Neuronal stem cell (in vitro differentiated cells): ENCODE results near the gene OMD.
A peak's percentile ranks its signal among the peaks of the same experiment; 100 is the strongest.

Experiments used
- DNase-seq: peaks from one replicate; pipeline ENCODE4 v3.0.0-alpha.2; 2013; ENCODE audit warnings: low spot score
- H2AFZ ChIP-seq: one replicate; pipeline ENCODE4 v1.6.1; 2013; ENCODE audit warnings: mild to moderate bottlenecking, low read length, inconsistent platforms
- H2AK5ac ChIP-seq: 2 replicates; pipeline ENCODE4 v1.6.1; 2013; ENCODE audit warnings: low read depth, mild to moderate bottlenecking, inconsistent platforms, low read length, moderate library complexity, mixed read lengths
- H2BK120ac ChIP-seq: 2 replicates; pipeline ENCODE4 v1.6.1; 2013; ENCODE audit warnings: low read depth, mild to moderate bottlenecking, inconsistent platforms, low read length, moderate library complexity, mixed read lengths
- H2BK12ac ChIP-seq: one replicate; pipeline ENCODE4 v1.6.1; 2013; ENCODE audit warnings: low read length, inconsistent platforms
- H2BK15ac ChIP-seq: 2 replicates; pipeline ENCODE4 v1.6.1; 2013; ENCODE audit warnings: mild to moderate bottlenecking, low read length, inconsistent platforms, mixed read lengths
- H2BK5ac ChIP-seq: one replicate; pipeline ENCODE4 v1.6.1; 2013; ENCODE audit warnings: inconsistent platforms, mild to moderate bottlenecking, low read length, moderate library complexity
- H3K14ac ChIP-seq: one replicate; pipeline ENCODE4 v1.6.1; 2013; ENCODE audit warnings: low read length, inconsistent platforms
- H3K18ac ChIP-seq: 2 replicates; pipeline ENCODE4 v1.6.1; 2013; ENCODE audit warnings: low read length, inconsistent platforms
- H3K23ac ChIP-seq: 2 replicates; pipeline ENCODE4 v1.6.1; 2013; ENCODE audit warnings: low read depth, mild to moderate bottlenecking, mixed read lengths, low read length, inconsistent platforms; ENCODE audit not compliant: poor library complexity
- H3K27ac ChIP-seq: replicated peaks from 3 replicates; pipeline ENCODE4 v1.5.1; 2013; ENCODE audit warnings: low read length, inconsistent platforms
- H3K27me3 ChIP-seq, 3 experiments: 2 replicates each; pipeline ENCODE4 v1.6.1; 2013; ENCODE audit warnings: low read length in 3 of 3, mild to moderate bottlenecking in 2 of 3, inconsistent platforms in 1 of 3, low read depth in 1 of 3, mixed read lengths in 1 of 3, moderate library complexity in 1 of 3; ENCODE audit not compliant: control insufficient read depth in 3 of 3, insufficient read depth in 3 of 3
- H3K36me3 ChIP-seq, 2 donors: replicated peaks in 1 of 2; 2 replicates each; pipeline ENCODE4 v1.6.1; 2013; ENCODE audit warnings: low read length in 2 of 2; ENCODE audit not compliant: control insufficient read depth in 2 of 2, insufficient read depth in 2 of 2
- H3K4ac ChIP-seq: 2 replicates; pipeline ENCODE4 v1.6.1; 2013; ENCODE audit warnings: inconsistent platforms, mild to moderate bottlenecking, low read length, moderate library complexity
- H3K4me1 ChIP-seq, 2 donors: 1 replicate in 1 of 2; 2 replicates in 1 of 2; pipeline ENCODE4 v1.6.1; 2013; ENCODE audit warnings: low read length in 2 of 2, low read depth in 1 of 2; ENCODE audit not compliant: control insufficient read depth in 2 of 2, insufficient read depth in 1 of 2
- H3K4me2 ChIP-seq: one replicate; pipeline ENCODE4 v1.6.1; 2013; ENCODE audit warnings: mild to moderate bottlenecking, low read length, inconsistent platforms; ENCODE audit not compliant: insufficient read depth, poor library complexity, severe bottlenecking
- H3K4me3 ChIP-seq, 2 donors: 2 replicates each; pipeline ENCODE4 v1.5.1; 2013; ENCODE audit warnings: low read length in 2 of 2, mild to moderate bottlenecking in 2 of 2, inconsistent platforms in 1 of 2, moderate library complexity in 1 of 2
- H3K79me1 ChIP-seq: one replicate; pipeline ENCODE4 v1.6.1; 2013; ENCODE audit warnings: low read depth, mild to moderate bottlenecking, inconsistent platforms, low read length, moderate library complexity
- H3K9ac ChIP-seq: one replicate; pipeline ENCODE4 v1.6.1; 2013; ENCODE audit warnings: mild to moderate bottlenecking, low read depth, low read length, inconsistent platforms; ENCODE audit not compliant: poor library complexity
- H3K9me3 ChIP-seq, 2 donors: replicated peaks in 1 of 2; 2 replicates each; pipeline versions ENCODE3 to v1.6.1; 2013; ENCODE audit warnings: low read length in 2 of 2, mild to moderate bottlenecking in 2 of 2, inconsistent platforms in 1 of 2, low read depth in 1 of 2, mixed read lengths in 1 of 2, moderate library complexity in 1 of 2; ENCODE audit not compliant: control insufficient read depth in 2 of 2, insufficient read depth in 1 of 2
- H4K8ac ChIP-seq: one replicate; pipeline ENCODE4 v1.6.1; 2013; ENCODE audit warnings: low read depth, mild to moderate bottlenecking, inconsistent platforms, low read length, moderate library complexity
- H4K91ac ChIP-seq: one replicate; pipeline ENCODE4 v1.6.1; 2013; ENCODE audit warnings: low read length, low read depth, mild to moderate bottlenecking, inconsistent platforms; ENCODE audit not compliant: poor library complexity
- WGBS, 2 donors: extraction: QIAGEN DNeasy Blood & Tissue Kit; methylation state at CpG; one replicate each; pipeline ENCODE4 v1.1.7; 2013; ENCODE audit warnings: missing lambda C conversion rate in 2 of 2, mixed read lengths in 1 of 2; ENCODE audit not compliant: insufficient read length in 2 of 2, insufficient replicate concordance in 1 of 2; ENCODE audit errors: extremely low coverage in 2 of 2; 5-methylcytosine and 5-hydroxymethylcytosine counted together

Gene OMD

DNA sequence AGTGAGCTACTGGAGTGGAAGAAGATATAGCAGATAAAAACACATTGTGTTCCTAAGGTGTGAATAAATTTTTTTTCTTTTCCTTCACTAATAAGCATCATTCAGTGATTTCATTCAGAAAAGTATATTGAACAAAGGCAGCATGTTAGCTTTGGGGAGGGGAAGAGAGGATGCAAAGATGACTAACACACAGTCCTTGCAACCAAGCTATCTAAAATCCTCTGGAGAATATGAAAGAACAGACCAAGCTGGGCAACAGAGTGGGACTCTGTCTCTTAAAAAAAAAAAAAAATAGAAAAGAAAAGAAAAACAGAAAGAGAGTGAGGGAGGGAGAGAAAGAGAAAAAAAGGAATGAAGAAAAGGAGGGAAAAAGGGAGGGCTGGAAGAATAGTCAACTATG is 22.3 kb upstream of the OMD start:
- Histone ChIP-seq H3K79me1 (peaks cover 2% of the 10 kb centered on the region), H4K8ac (no peak overlapping the region)

DNA sequence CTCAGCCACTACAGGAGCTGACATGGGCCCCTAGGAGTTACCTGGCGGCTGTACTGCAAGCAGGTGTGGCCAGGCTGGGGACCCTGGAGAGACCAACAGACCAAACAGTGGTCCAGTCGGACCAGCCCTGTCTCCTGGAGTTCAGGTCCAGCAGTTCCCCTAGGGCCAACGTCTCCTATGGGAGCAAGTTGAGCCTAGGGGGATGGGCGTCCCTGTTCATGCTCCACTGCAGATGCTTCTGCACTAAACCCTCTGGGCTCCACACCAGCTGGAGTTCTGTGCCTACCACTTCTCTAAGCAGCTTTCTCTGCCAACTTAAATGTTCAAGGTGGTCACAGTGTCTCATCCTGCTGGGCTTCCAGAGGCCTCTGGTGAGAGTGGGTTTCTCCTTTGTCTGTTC is 20.6 kb upstream of the OMD start:
- Histone ChIP-seq H3K18ac (no peak overlapping the region), H3K36me3 (no peaks in the 10 kb centered on the region), H3K4me1 (no peaks in the 10 kb centered on the region), H2BK15ac (no peak overlapping the region), H4K91ac (no peak overlapping the region), H2BK120ac (no peak overlapping the region), H3K4me2 (no peak overlapping the region), H2AFZ (no peak overlapping the region), H3K14ac (peak overlapping the region; percentile 56), H3K9ac (no peak overlapping the region), H3K4ac (no peak overlapping the region), H3K9me3 (no peaks in the 10 kb centered on the region), H2BK5ac (no peak overlapping the region), H2AK5ac (no peak overlapping the region), H3K23ac (no peak overlapping the region), H4K8ac (no peak overlapping the region), H2BK12ac (no peak overlapping the region), H3K27ac (no peak overlapping the region), H3K79me1 (peaks cover 2% of the 10 kb centered on the region), H3K27me3 (no peaks in the 10 kb centered on the region), H3K4me3 (no peak overlapping the region)
- no peak for DNase-seq
- WGBS, 2 donors: no CpG with 5 or more reads among the region's 4 CpGs

More for the DNA sequence above, 22.3 kb upstream of the OMD start:
- Histone ChIP-seq H3K36me3 (no peaks in the 10 kb centered on the region), H3K23ac (no peak overlapping the region), H3K27me3 (no peaks in the 10 kb centered on the region), H3K4ac (no peak overlapping the region), H2BK15ac (no peak overlapping the region), H3K27ac (no peak overlapping the region), H2BK120ac (no peak overlapping the region), H3K9me3 (no peaks in the 10 kb centered on the region), H3K4me2 (no peak overlapping the region), H2AK5ac (no peak overlapping the region), H2AFZ (no peak overlapping the region), H2BK5ac (no peak overlapping the region), H3K9ac (no peak overlapping the region), H3K4me1 (no peaks in the 10 kb centered on the region), H4K91ac (no peak overlapping the region), H3K4me3 (no peak overlapping the region), H2BK12ac (no peak overlapping the region), H3K14ac (no peak overlapping the region), H3K18ac (no peak overlapping the region)
- no peak for DNase-seq

DNA sequence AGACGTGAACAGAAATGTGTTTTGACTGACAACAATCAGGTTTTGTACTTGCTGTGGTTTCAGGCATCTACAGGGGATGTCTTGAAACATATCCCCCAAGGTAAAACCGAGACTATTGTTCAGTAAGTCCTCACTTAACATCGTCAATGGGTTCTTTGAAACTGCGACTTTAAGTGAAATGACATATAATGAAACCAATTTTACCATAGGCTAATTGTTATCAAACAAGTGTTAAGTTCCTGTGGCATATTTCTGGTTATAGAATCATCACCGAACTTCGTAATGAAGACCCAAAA is 16.4 kb upstream of the OMD start:
- Histone ChIP-seq H3K79me1 (peaks cover 2% of the 10 kb centered on the region), H2BK120ac (no peak overlapping the region)

GRCh38 chr9:92439921-92440750 is 15.9 kb upstream of the OMD start:
- Histone ChIP-seq H4K8ac (no peak overlapping the region), H3K4me2 (no peak overlapping the region), H4K91ac (no peak overlapping the region), H2BK5ac (no peak overlapping the region), H2AFZ (no peak overlapping the region), H3K4me1 (no peaks in the 10 kb centered on the region), H2BK120ac (no peak overlapping the region), H2AK5ac (no peak overlapping the region), H3K18ac (no peak overlapping the region), H3K9me3 (no peaks in the 10 kb centered on the region), H3K79me1 (peaks cover 2% of the 10 kb centered on the region), H3K4me3 (no peak overlapping the region), H3K23ac (no peak overlapping the region), H2BK15ac (no peak overlapping the region), H2BK12ac (no peak overlapping the region), H3K14ac (no peak overlapping the region), H3K9ac (no peak overlapping the region), H3K4ac (no peak overlapping the region), H3K27ac (no peak overlapping the region), H3K27me3 (no peaks in the 10 kb centered on the region), H3K36me3 (no peaks in the 10 kb centered on the region)
- DNase-seq: no peak
- WGBS, 2 donors: no CpG with 5 or more reads among the region's 5 CpGs

More for the DNA sequence above, 16.4 kb upstream of the OMD start:
- no peak overlapping the region for H3K4me2 ChIP-seq
- H4K8ac ChIP-seq: no peak overlapping the region
- no CpG with 5 or more reads among the region's 6 CpGs for WGBS, 2 donors
- H3K36me3 ChIP-seq: no peaks in the 10 kb centered on the region
- no peak overlapping the region for H2BK15ac ChIP-seq
- no peak overlapping the region for H3K23ac ChIP-seq
- no peak overlapping the region for H3K9ac ChIP-seq
- no peaks in the 10 kb centered on the region for H3K4me1 ChIP-seq
- H2AK5ac ChIP-seq: no peak overlapping the region
- H3K27me3 ChIP-seq: no peaks in the 10 kb centered on the region
- H3K4me3 ChIP-seq: no peak overlapping the region
- DNase-seq: no peak
- H2AFZ ChIP-seq: no peak overlapping the region
- no peak overlapping the region for H3K27ac ChIP-seq
- H2BK12ac ChIP-seq: no peak overlapping the region
- no peaks in the 10 kb centered on the region for H3K9me3 ChIP-seq
- H2BK5ac ChIP-seq: no peak overlapping the region
- H3K4ac ChIP-seq: no peak overlapping the region
- H3K18ac ChIP-seq: no peak overlapping the region
- H4K91ac ChIP-seq: no peak overlapping the region
- H3K14ac ChIP-seq: no peak overlapping the region
